K562 (cell line): Measurements from ENCODE around the gene ADPGK. TPM values are rescaled to one million over a fixed set of nuclear protein-coding genes. Genes with fewer than 3 reads are reported as not detected.

Source experiments
- ILF3 ChIP-seq: fragments of 450-650 bp; IDR thresholded peaks from 2 replicates; pipeline ENCODE4 v1.6.1; 2018; ENCODE audit warnings: antibody characterized with exemption, mild to moderate bottlenecking, moderate library complexity, borderline replicate concordance
- PHF8 ChIP-seq: fragments of 200-600 bp; sonication (generic); IDR thresholded peaks from 2 replicates; pipeline ENCODE4 v1.6.1; 2012; ENCODE audit warnings: mixed run types, mild to moderate bottlenecking, inconsistent platforms, low read length, moderate library complexity, borderline replicate concordance
- RBM34 ChIP-seq: fragments of 200-400 bp; formaldehyde crosslinking; IDR thresholded peaks from 2 replicates; pipeline ENCODE4 v1.6.1; 2018; ENCODE audit warnings: low read length, borderline replicate concordance; ENCODE audit not compliant: insufficient read depth
- SAP30 ChIP-seq: fragments of 200-600 bp; sonication (generic); IDR thresholded peaks from 2 replicates; pipeline ENCODE4 v1.6.1; 2012; ENCODE audit warnings: borderline replicate concordance, low read depth, mild to moderate bottlenecking, moderate library complexity, low read length, control low read depth, inconsistent platforms; ENCODE audit not compliant: insufficient read depth, poor library complexity, severe bottlenecking
- SMARCE1 ChIP-seq: fragments of 450-650 bp; IDR thresholded peaks from 2 replicates; pipeline ENCODE4 v1.7.1; 2016; ENCODE audit warnings: mild to moderate bottlenecking
- polyA plus RNA-seq, 8 experiments: library from polyadenylated mRNA; depleted of rRNA in 4 of 8; stranded (reverse) in 5 of 8; unstranded in 3 of 8; fragments of >200 nt; fragmentation: Nextera tagmentation in 2 of 8; fragmentation: Illumina TruSeq in 1 of 8; extraction: Ambion mirVana in 2 of 8; extraction: Trizol in 1 of 8; gene quantifications; 2 replicates each; pipeline versions ENCODE4 v1.2.1 to v1.2.3, GENCODE V29; 2011 to 2014; ENCODE audit warnings: inconsistent platforms in 1 of 8, missing spikeins in 1 of 8
- total RNA-seq, 7 experiments: library from RNA; depleted of rRNA in 6 of 7; stranded (reverse); fragments of >200 nt in 6 of 7; fragmentation: Illumina TruSeq in 2 of 7; extraction: Trizol in 2 of 7; gene quantifications; 2 replicates each; pipeline versions ENCODE4 v1.2.1 to v1.2.3, GENCODE V29; 2011 to 2021; ENCODE audit warnings: low replicate concordance in 1 of 7
- TF ChIP-seq, protein P1 (sequence below): sonication (generic); formaldehyde crosslinking; IDR thresholded peaks from 2 replicates; pipeline ENCODE4 v1.8.1; 2023; ENCODE audit warnings: mild to moderate bottlenecking, missing genetic modification reagents

ADPGK gene
- total and polyA plus RNA-seq, 9 of the 15 experiments (the other 6 are each of a cell fraction or from before 2014, with no cell fraction given), result 13.4 to 97.4 (median 48.5) TPM

DNA sequence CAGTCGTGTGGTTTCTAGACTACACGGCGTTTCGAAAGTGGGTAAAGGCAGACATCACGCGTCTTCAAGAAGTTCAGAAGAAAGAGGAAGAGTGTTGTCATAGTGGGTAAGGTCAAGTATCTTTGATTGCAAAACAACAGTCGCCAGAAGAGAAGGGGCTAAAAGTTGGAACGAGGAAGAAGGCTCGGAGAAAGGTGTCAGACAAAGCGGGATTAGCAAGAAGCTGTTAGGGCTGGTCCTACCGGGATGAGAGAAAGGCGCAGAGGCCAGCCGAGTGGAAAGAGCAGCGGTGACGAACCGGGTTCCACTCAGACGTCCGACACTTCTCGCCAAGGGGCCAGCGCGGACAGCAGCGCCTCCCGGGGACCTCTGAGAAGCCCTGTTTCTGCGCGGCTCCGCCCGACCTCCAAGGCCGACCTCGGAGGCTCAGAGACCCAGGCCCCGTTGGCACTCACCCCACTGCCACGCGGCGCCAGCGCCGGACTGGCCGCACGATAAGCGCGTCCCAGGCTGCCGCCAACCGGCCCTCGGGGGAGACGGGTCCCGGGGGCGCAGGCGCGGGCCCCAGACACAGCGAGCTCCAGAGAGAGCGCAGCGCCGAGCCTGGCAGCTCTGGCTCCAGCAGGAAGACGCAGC lies 436 bp downstream of the ADPGK start (continued):
- TF ChIP-seq, protein P1, sequence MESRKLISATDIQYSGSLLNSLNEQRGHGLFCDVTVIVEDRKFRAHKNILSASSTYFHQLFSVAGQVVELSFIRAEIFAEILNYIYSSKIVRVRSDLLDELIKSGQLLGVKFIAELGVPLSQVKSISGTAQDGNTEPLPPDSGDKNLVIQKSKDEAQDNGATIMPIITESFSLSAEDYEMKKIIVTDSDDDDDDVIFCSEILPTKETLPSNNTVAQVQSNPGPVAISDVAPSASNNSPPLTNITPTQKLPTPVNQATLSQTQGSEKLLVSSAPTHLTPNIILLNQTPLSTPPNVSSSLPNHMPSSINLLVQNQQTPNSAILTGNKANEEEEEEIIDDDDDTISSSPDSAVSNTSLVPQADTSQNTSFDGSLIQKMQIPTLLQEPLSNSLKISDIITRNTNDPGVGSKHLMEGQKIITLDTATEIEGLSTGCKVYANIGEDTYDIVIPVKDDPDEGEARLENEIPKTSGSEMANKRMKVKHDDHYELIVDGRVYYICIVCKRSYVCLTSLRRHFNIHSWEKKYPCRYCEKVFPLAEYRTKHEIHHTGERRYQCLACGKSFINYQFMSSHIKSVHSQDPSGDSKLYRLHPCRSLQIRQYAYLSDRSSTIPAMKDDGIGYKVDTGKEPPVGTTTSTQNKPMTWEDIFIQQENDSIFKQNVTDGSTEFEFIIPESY (CRISPR knock-in tag), result 0 out of 2 replicates have a peak, but pooled peaks have one; percentile 34
- TF ChIP-seq SMARCE1, result peak; percentile 43; the same call in 1 of the 2 replicates
- TF ChIP-seq ILF3, result no peak
- TF ChIP-seq RBM34, result 0 out of 2 replicates have a peak, but pooled peaks have one; percentile 24
- peak; percentile 94 for TF ChIP-seq SAP30
- peak; percentile 91; the same call in 1 of the 2 replicates for TF ChIP-seq PHF8
